WTC11 (cell line): ENCODE measurements around the gene CERS4. TPM values are rescaled to one million over a fixed set of nuclear protein-coding genes. Genes with fewer than 3 reads are reported as not detected.
"Not testable (repeated sequence)": the region's sequence is repeated elsewhere in the genome, so short reads cannot be mapped to it uniquely, and the experiment has no call there.

Source experiments
- ATAC-seq: fragments of 200-7000 bp; cut with Tn5 transposase; 2 replicates; pipeline ENCODE4 v1.10.0; 2021; ENCODE audit warnings: mild to moderate bottlenecking, moderate library complexity
- CTCF ChIA-PET: fragments of 300-600 bp; sonication (Branson Sonifier 250); formaldehyde crosslinking; loops from one replicate; lab custom pipeline; 2021; ENCODE audit warnings: antibody characterized with exemption; lab: Charles Lee
- POLR2A ChIA-PET: fragments of 350-600 bp; sonication (Branson Sonifier 250); formaldehyde crosslinking; loops from one replicate; lab custom pipeline; 2021; ENCODE audit warnings: antibody characterized with exemption; lab: Charles Lee
- DNase-seq: peaks from one replicate; pipeline ENCODE4 v3.0.0; 2021; ENCODE audit warnings: low spot score
- H3K27ac Mint-ChIP-seq: 2 replicates; pipeline ENCODE4 v1.8.0; 2021; ENCODE audit warnings: mixed read lengths
- H3K27me3 Mint-ChIP-seq: 2 replicates; pipeline ENCODE4 v1.8.0; 2021; ENCODE audit warnings: low read depth, mild to moderate bottlenecking, moderate library complexity, mixed read lengths
- H3K36me3 Mint-ChIP-seq: 2 replicates; pipeline ENCODE4 v1.8.0; 2021; ENCODE audit warnings: mixed read lengths
- H3K4me1 Mint-ChIP-seq: 2 replicates; pipeline ENCODE4 v1.8.0; 2022; ENCODE audit warnings: mixed read lengths
- H3K4me3 Mint-ChIP-seq: 2 replicates; pipeline ENCODE4 v1.8.0; 2021; ENCODE audit warnings: mild to moderate bottlenecking, moderate library complexity, mixed read lengths
- H3K9me3 Mint-ChIP-seq: 2 replicates; pipeline ENCODE4 v1.8.0; 2021; ENCODE audit warnings: mixed read lengths
- ATF1 ChIP-seq: sonication (generic); formaldehyde crosslinking; IDR thresholded peaks from 2 replicates; pipeline ENCODE4 v1.8.1; 2023; ENCODE audit warnings: mild to moderate bottlenecking, moderate library complexity, missing genetic modification reagents
- OVOL2 ChIP-seq: fragments of 250-450 bp; sonication (Bioruptor Pico); IDR thresholded peaks from 2 replicates; pipeline ENCODE4 v1.9.0; 2021; ENCODE audit warnings: mild to moderate bottlenecking, borderline replicate concordance
- ZNF121 ChIP-seq: sonication (generic); formaldehyde crosslinking; IDR thresholded peaks from 2 replicates; pipeline ENCODE4 v1.8.0; 2023; ENCODE audit warnings: missing genetic modification reagents
- total RNA-seq: library from RNA; stranded (reverse); gene quantifications from 3 replicates; pipeline ENCODE4 v1.2.3, GENCODE V29; 2021
- TF ChIP-seq, protein P1 (sequence below): sonication (generic); formaldehyde crosslinking; IDR thresholded peaks from 2 replicates; pipeline ENCODE4 v1.8.0; 2022; ENCODE audit warnings: mild to moderate bottlenecking, missing genetic modification reagents
- TF ChIP-seq, protein P2 (sequence below): sonication (generic); formaldehyde crosslinking; IDR thresholded peaks from 2 replicates; pipeline ENCODE4 v1.8.0; 2022; ENCODE audit warnings: mild to moderate bottlenecking, missing genetic modification reagents
- TF ChIP-seq, protein P3 (sequence below): sonication (generic); formaldehyde crosslinking; IDR thresholded peaks from 2 replicates; pipeline ENCODE4 v1.8.1; 2023; ENCODE audit warnings: mild to moderate bottlenecking, missing genetic modification reagents
- TF ChIP-seq, protein P4 (sequence below): sonication (generic); formaldehyde crosslinking; IDR thresholded peaks from 2 replicates; pipeline ENCODE4 v1.8.1; 2023; ENCODE audit warnings: mild to moderate bottlenecking, missing genetic modification reagents
- TF ChIP-seq, protein P5 (sequence below): sonication (generic); formaldehyde crosslinking; IDR thresholded peaks from 2 replicates; pipeline ENCODE4 v1.8.0; 2023; ENCODE audit warnings: mild to moderate bottlenecking, missing genetic modification reagents
- TF ChIP-seq, protein P6 (sequence below): sonication (generic); formaldehyde crosslinking; IDR thresholded peaks from 2 replicates; pipeline ENCODE4 v1.8.1; 2022; ENCODE audit warnings: mild to moderate bottlenecking, moderate library complexity, missing genetic modification reagents

CERS4 gene
- total RNA-seq, 1 experiment from 2014 or later: 116 TPM

DNA sequence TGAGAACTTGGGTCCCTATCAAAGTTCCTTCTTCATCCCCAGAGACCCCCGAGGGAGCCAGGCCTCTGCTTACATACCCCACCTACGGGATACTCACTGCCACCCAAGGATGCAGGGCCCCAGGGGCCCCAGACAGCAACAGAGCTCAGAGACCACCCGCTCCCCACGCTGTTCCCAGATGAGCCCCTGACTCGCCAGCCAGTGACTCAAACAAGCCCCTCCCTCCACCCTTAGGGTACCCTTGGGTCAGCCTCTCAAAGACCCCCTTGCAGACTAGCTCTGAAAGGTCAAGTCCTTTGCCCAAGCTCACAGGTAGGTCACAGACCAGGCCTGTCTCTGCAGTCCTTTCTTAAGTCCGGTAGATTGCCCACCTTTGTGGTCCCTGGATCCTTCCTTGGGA, 53.3 kb downstream of the CERS4 start:
- ChIA-PET CTCF (no interaction called here), POLR2A (interaction anchor here (0.6 kb wide), 1 partner anchor 63 kb away, joined by 5 read pairs; no protein-coding TSS in a partner anchor)
- Mint-ChIP-seq H3K4me3 (no peak overlapping the region), H3K9me3 (peaks cover 9% of the 10 kb centered on the region; the same call in 1 of the 2 replicates), H3K27me3 (no peaks in the 10 kb centered on the region; the same call in 1 of the 2 replicates), H3K27ac (no peak overlapping the region), H3K36me3 (peaks cover 24% of the 10 kb centered on the region), H3K4me1 (peaks cover 16% of the 10 kb centered on the region)
- DNase-seq: no peak
- no peak for ATAC-seq
- TF ChIP-seq OVOL2 (CRISPR knock-in tag): no peak
- no peak for TF ChIP-seq ATF1 (CRISPR knock-in tag)
- TF ChIP-seq, protein P1, sequence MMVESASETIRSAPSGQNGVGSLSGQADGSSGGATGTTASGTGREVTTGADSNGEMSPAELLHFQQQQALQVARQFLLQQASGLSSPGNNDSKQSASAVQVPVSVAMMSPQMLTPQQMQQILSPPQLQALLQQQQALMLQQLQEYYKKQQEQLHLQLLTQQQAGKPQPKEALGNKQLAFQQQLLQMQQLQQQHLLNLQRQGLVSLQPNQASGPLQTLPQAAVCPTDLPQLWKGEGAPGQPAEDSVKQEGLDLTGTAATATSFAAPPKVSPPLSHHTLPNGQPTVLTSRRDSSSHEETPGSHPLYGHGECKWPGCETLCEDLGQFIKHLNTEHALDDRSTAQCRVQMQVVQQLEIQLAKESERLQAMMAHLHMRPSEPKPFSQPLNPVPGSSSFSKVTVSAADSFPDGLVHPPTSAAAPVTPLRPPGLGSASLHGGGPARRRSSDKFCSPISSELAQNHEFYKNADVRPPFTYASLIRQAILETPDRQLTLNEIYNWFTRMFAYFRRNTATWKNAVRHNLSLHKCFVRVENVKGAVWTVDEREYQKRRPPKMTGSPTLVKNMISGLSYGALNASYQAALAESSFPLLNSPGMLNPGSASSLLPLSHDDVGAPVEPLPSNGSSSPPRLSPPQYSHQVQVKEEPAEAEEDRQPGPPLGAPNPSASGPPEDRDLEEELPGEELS (CRISPR knock-in tag): no peak
- TF ChIP-seq, protein P2, sequence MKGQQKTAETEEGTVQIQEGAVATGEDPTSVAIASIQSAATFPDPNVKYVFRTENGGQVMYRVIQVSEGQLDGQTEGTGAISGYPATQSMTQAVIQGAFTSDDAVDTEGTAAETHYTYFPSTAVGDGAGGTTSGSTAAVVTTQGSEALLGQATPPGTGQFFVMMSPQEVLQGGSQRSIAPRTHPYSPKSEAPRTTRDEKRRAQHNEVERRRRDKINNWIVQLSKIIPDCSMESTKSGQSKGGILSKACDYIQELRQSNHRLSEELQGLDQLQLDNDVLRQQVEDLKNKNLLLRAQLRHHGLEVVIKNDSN: no peak
- TF ChIP-seq, protein P3, sequence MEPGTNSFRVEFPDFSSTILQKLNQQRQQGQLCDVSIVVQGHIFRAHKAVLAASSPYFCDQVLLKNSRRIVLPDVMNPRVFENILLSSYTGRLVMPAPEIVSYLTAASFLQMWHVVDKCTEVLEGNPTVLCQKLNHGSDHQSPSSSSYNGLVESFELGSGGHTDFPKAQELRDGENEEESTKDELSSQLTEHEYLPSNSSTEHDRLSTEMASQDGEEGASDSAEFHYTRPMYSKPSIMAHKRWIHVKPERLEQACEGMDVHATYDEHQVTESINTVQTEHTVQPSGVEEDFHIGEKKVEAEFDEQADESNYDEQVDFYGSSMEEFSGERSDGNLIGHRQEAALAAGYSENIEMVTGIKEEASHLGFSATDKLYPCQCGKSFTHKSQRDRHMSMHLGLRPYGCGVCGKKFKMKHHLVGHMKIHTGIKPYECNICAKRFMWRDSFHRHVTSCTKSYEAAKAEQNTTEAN: no peak
- TF ChIP-seq, protein P4, sequence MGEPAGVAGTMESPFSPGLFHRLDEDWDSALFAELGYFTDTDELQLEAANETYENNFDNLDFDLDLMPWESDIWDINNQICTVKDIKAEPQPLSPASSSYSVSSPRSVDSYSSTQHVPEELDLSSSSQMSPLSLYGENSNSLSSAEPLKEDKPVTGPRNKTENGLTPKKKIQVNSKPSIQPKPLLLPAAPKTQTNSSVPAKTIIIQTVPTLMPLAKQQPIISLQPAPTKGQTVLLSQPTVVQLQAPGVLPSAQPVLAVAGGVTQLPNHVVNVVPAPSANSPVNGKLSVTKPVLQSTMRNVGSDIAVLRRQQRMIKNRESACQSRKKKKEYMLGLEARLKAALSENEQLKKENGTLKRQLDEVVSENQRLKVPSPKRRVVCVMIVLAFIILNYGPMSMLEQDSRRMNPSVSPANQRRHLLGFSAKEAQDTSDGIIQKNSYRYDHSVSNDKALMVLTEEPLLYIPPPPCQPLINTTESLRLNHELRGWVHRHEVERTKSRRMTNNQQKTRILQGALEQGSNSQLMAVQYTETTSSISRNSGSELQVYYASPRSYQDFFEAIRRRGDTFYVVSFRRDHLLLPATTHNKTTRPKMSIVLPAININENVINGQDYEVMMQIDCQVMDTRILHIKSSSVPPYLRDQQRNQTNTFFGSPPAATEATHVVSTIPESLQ: no peak

DNA sequence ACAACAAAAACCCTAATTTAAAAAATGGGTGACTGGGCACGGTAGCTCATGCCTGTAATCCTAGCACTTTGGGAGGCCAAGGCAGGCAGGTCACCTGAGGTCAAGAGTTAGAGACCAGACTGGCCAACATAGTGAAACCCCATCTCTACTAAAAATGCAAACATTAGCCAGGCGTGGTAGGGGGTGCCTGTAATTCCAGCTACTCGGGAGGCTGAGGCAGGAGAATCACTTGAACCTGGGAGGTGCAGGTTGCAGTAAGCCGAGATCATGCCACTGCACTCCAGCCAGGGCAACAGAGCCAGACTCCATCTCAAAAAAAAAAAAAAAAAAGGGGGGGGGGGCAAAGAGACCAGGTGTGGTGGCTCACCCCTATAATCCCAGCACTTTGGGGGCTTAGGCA, 55.1 kb downstream of the CERS4 start:
- DNase-seq, POLR2A ChIA-PET, H3K27ac Mint-ChIP-seq, ATAC-seq, H3K36me3 Mint-ChIP-seq, H3K4me3 Mint-ChIP-seq, CTCF ChIA-PET, H3K27me3 Mint-ChIP-seq, H3K9me3 Mint-ChIP-seq: not testable (repeated sequence)
- peak; percentile 93 for TF ChIP-seq ZNF121 (CRISPR knock-in tag)
- H3K4me1 Mint-ChIP-seq: peaks cover 18% of the 10 kb centered on the region

DNA sequence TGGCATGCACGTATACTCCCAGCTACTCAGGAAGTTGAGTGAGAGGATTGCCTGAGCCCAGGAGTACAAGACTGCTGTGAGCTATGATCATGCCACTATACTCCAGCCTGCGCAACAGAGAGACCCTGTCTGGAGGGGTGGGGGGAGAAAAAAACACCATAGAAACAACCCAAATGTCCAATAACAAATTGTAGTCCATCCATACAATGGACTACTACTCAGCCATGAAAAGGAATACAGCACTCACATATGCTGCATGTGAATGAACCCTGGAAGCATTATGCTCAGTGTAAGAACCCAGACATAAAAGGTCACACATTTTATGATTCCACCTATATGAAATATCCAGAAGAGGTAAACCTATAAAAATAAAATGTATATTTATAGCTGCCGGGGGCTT, 56.7 kb downstream of the CERS4 start:
- ChIA-PET CTCF (no interaction called here), POLR2A (no interaction called here)
- no peak for ATAC-seq
- peaks cover 9% of the 10 kb centered on the region; the same call in 1 of the 2 replicates for H3K9me3 Mint-ChIP-seq
- H3K27ac Mint-ChIP-seq: no peak overlapping the region
- DNase-seq: no peak
- peaks cover 14% of the 10 kb centered on the region for H3K4me1 Mint-ChIP-seq
- H3K27me3 Mint-ChIP-seq: peaks cover 17% of the 10 kb centered on the region
- no peak overlapping the region for H3K4me3 Mint-ChIP-seq
- TF ChIP-seq, protein P5, sequence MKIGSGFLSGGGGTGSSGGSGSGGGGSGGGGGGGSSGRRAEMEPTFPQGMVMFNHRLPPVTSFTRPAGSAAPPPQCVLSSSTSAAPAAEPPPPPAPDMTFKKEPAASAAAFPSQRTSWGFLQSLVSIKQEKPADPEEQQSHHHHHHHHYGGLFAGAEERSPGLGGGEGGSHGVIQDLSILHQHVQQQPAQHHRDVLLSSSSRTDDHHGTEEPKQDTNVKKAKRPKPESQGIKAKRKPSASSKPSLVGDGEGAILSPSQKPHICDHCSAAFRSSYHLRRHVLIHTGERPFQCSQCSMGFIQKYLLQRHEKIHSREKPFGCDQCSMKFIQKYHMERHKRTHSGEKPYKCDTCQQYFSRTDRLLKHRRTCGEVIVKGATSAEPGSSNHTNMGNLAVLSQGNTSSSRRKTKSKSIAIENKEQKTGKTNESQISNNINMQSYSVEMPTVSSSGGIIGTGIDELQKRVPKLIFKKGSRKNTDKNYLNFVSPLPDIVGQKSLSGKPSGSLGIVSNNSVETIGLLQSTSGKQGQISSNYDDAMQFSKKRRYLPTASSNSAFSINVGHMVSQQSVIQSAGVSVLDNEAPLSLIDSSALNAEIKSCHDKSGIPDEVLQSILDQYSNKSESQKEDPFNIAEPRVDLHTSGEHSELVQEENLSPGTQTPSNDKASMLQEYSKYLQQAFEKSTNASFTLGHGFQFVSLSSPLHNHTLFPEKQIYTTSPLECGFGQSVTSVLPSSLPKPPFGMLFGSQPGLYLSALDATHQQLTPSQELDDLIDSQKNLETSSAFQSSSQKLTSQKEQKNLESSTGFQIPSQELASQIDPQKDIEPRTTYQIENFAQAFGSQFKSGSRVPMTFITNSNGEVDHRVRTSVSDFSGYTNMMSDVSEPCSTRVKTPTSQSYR (CRISPR knock-in tag): no peak
- peaks cover 3% of the 10 kb centered on the region; the same call in 1 of the 2 replicates for H3K36me3 Mint-ChIP-seq

DNA sequence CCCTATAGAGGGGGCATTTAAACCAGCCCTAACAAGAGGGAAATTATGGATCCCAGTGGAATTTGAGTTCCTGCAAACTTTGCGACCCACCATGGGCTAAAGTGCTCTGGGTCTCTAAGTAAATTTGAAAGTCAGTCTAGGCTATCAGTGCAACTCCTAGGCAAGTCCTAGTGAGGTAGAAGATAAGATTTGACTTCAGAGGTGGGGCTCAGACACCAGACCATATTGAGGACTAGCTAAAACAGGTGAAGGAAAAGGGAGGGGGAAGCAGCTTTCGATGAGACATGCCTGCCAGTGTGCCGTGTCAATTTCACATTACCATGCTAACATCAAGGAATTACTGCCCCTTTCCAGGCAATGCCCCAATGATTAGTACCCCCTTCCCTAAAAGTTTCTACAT, 60.6 kb downstream of the CERS4 start:
- Mint-ChIP-seq H3K4me1 (peaks cover 14% of the 10 kb centered on the region), H3K9me3 (peaks cover 9% of the 10 kb centered on the region; the same call in 1 of the 2 replicates), H3K36me3 (no peaks in the 10 kb centered on the region), H3K27ac (no peak overlapping the region), H3K27me3 (peaks cover 17% of the 10 kb centered on the region), H3K4me3 (no peak overlapping the region)
- POLR2A ChIA-PET: no interaction called here
- TF ChIP-seq, protein P6, sequence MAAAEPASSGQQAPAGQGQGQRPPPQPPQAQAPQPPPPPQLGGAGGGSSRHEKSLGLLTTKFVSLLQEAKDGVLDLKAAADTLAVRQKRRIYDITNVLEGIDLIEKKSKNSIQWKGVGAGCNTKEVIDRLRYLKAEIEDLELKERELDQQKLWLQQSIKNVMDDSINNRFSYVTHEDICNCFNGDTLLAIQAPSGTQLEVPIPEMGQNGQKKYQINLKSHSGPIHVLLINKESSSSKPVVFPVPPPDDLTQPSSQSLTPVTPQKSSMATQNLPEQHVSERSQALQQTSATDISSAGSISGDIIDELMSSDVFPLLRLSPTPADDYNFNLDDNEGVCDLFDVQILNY: no peak
- no peak for DNase-seq
- CTCF ChIA-PET: interaction anchor here (0.8 kb wide), 1 partner anchor 78 kb away, joined by 3 read pairs; no protein-coding TSS in a partner anchor
- ATAC-seq: no peak

DNA sequence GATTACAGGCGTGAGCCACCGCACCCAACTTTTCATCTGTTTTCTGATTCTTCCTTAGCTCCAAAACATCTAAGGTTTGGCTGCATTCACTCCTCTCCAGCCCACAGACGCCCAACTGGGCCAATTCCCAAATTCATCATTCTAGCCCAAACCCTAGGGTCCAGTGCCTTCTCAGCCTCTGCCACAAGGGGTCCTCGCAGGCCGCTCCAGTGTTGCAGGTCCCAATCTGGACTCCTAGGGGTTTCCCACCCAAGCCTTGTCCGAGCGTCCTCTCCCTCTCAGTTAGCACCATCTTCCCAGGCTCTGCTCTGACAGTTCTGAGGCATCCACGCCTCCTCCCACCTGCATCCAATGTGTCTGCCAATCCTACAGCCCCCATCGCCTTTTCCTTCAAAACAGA, 67.3 kb downstream of the CERS4 start:
- H3K27ac Mint-ChIP-seq, H3K9me3 Mint-ChIP-seq, DNase-seq, CTCF ChIA-PET, H3K27me3 Mint-ChIP-seq, H3K4me1 Mint-ChIP-seq, POLR2A ChIA-PET, H3K36me3 Mint-ChIP-seq, H3K4me3 Mint-ChIP-seq: not testable (repeated sequence)
- peak; percentile 93 for ATAC-seq

DNA sequence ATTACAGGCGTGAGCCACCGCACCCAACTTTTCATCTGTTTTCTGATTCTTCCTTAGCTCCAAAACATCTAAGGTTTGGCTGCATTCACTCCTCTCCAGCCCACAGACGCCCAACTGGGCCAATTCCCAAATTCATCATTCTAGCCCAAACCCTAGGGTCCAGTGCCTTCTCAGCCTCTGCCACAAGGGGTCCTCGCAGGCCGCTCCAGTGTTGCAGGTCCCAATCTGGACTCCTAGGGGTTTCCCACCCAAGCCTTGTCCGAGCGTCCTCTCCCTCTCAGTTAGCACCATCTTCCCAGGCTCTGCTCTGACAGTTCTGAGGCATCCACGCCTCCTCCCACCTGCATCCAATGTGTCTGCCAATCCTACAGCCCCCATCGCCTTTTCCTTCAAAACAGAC, 82.2 kb downstream of the CERS4 start:
- CTCF ChIA-PET, H3K27ac Mint-ChIP-seq, H3K4me1 Mint-ChIP-seq, H3K27me3 Mint-ChIP-seq, H3K9me3 Mint-ChIP-seq, POLR2A ChIA-PET, H3K36me3 Mint-ChIP-seq, DNase-seq, H3K4me3 Mint-ChIP-seq: not testable (repeated sequence)
- peak; percentile 90 for ATAC-seq
